Ovary (tissue), 3 donors: ENCODE results near the gene VPS25.

ENCODE experiments used
- EP300 ChIP-seq: sonication (generic); formaldehyde crosslinking; IDR thresholded peaks from one replicate; pipeline ENCODE4 v1.6.1; 2017; ENCODE audit warnings: antibody characterized with exemption
- POLR2A ChIP-seq: fragments of 450-650 bp; IDR thresholded peaks from one replicate; pipeline ENCODE4 v1.6.1; 2017; ENCODE audit warnings: antibody characterized with exemption, mild to moderate bottlenecking, moderate library complexity
- TF ChIP-seq, protein P1 (sequence below), 3 donors: fragments of 450-650 bp in 2 of 3; fragments of 200-600 bp in 1 of 3; IDR thresholded peaks; one replicate each; pipeline versions ENCODE4 v1.5.1 to v1.8.0; 2016 to 2022; ENCODE audit warnings: antibody characterized with exemption in 3 of 3, mild to moderate bottlenecking in 1 of 3
- donor health status: DM: no; HTN: no; CAD: no.

DNA sequence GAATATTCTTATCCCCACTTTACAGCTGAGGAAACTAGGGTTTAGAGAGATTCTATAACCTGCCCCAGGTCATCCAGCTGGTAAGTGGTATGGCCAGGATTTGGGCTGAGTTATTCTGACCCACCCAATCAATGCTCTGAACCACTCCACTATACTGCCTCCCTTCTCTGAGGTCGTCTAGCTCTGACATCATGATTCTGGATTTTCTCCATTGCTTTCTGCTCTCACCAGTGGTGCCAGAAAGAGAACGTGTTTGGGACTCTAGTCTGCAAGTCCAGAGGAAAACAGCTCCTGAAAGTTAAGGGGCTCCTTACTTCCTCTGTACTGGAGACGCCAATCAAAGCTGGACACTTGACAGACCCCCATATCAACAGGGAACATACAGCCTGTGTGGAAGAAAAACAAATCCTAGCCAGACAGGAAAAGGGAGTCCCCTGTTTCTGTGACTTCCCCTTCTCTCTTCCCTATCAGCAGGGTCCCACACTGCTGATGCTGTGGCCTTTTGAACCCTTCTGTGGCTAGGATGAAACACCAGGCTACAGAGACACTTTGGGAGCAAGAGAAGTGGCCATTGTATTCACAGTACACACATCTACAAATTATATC lies 22.4 kb upstream of the VPS25 start:
- TF ChIP-seq, protein P1, sequence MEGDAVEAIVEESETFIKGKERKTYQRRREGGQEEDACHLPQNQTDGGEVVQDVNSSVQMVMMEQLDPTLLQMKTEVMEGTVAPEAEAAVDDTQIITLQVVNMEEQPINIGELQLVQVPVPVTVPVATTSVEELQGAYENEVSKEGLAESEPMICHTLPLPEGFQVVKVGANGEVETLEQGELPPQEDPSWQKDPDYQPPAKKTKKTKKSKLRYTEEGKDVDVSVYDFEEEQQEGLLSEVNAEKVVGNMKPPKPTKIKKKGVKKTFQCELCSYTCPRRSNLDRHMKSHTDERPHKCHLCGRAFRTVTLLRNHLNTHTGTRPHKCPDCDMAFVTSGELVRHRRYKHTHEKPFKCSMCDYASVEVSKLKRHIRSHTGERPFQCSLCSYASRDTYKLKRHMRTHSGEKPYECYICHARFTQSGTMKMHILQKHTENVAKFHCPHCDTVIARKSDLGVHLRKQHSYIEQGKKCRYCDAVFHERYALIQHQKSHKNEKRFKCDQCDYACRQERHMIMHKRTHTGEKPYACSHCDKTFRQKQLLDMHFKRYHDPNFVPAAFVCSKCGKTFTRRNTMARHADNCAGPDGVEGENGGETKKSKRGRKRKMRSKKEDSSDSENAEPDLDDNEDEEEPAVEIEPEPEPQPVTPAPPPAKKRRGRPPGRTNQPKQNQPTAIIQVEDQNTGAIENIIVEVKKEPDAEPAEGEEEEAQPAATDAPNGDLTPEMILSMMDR (IDR thresholded peaks at IDR 0.05): no peak
- no peak for TF ChIP-seq POLR2A
- no peak for TF ChIP-seq EP300
